ENCODE data around the gene RDH13.
"Not testable (repeated sequence)": the region's sequence is repeated elsewhere in the genome, so short reads cannot be mapped to it uniquely, and the experiment has no call there.

Gene RDH13

GRCh38 chr19:55056827-55057226 is 6.1 kb downstream of the RDH13 start:
- H3K4me3 Mint-ChIP-seq, result no peak overlapping the region
- no peak for DNase-seq (ENCODE audit: low spot score)
- no peaks in the 10 kb centered on the region for H3K9me3 Mint-ChIP-seq
- H3K36me3 Mint-ChIP-seq (ENCODE audit: low read depth), result peaks cover 43% of the 10 kb centered on the region
- no peak overlapping the region for H3K27ac Mint-ChIP-seq
- H3K27me3 Mint-ChIP-seq (ENCODE audit: low read depth), result no peaks in the 10 kb centered on the region
- H3K4me1 Mint-ChIP-seq (ENCODE audit: low read depth), result peaks cover 2% of the 10 kb centered on the region

DNA sequence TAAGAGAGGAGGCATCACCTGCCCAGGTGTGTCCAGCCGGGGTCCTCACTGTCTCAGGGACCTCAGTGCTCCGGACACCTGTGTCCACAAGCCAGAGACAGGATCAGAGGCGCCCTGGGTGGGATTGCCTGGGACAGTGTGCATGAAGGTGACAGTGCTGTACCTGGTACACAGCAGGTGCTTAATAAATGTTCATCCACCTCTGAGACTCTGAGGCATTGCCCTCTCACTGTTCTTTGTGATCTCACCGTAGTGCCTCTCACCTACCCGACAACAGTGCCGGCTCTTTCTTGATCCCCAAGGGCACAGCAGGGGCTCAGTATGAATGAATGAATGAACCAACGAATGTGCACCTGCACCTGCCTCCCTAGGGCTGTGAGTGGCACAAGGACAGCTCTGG is 9.2 kb downstream of the RDH13 start:
- Mint-ChIP-seq H3K4me3 (no peak overlapping the region), H3K9me3 (no peaks in the 10 kb centered on the region), H3K4me1 (ENCODE audit: low read depth) (no peaks in the 10 kb centered on the region), H3K27me3 (ENCODE audit: low read depth) (no peaks in the 10 kb centered on the region), H3K36me3 (ENCODE audit: low read depth) (peaks cover 45% of the 10 kb centered on the region), H3K27ac (no peak overlapping the region)
- DNase-seq (ENCODE audit: low spot score), result no peak

GRCh38 chr19:55050749-55051532 is 12.0 kb downstream of the RDH13 start:
- Mint-ChIP-seq H3K4me3 (no peak overlapping the region), H3K27ac (no peak overlapping the region), H3K9me3 (no peaks in the 10 kb centered on the region), H3K27me3 (ENCODE audit: low read depth) (no peaks in the 10 kb centered on the region), H3K4me1 (ENCODE audit: low read depth) (no peaks in the 10 kb centered on the region), H3K36me3 (ENCODE audit: low read depth) (peaks cover 37% of the 10 kb centered on the region)
- no peak for DNase-seq (ENCODE audit: low spot score)

DNA sequence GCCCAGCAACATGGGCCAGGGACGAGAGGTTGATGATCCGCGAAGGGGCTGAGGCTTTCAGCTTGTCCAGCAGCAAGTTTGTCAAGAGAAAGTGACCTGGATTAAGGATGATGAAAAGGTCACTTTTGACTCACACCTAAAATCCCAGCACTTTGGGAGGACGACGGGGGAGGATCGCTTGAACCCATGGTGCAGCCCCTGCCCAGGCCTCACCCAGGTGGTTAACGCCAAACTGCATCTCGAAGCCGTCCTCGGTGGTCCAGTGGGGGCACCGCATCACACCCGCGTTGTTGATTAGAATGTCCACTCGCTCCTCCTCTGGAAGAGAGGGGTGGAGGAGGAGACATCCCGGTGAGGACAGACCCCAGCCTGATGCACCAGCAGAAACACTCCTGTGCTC is 14.5 kb downstream of the RDH13 start:
- no peaks in the 10 kb centered on the region for H3K4me1 Mint-ChIP-seq (ENCODE audit: low read depth)
- no peaks in the 10 kb centered on the region for H3K9me3 Mint-ChIP-seq
- H3K27me3 Mint-ChIP-seq (ENCODE audit: low read depth), result no peaks in the 10 kb centered on the region
- peaks cover 36% of the 10 kb centered on the region for H3K36me3 Mint-ChIP-seq (ENCODE audit: low read depth)
- H3K4me3 Mint-ChIP-seq, result no peak overlapping the region
- H3K27ac Mint-ChIP-seq, result no peak overlapping the region
- DNase-seq (ENCODE audit: low spot score), result no peak

GRCh38 chr19:55047951-55048350 is 15.0 kb downstream of the RDH13 start:
- Mint-ChIP-seq H3K36me3 (ENCODE audit: low read depth) (peaks cover 33% of the 10 kb centered on the region), H3K27me3 (ENCODE audit: low read depth) (no peaks in the 10 kb centered on the region), H3K9me3 (no peaks in the 10 kb centered on the region), H3K4me3 (no peak overlapping the region), H3K4me1 (ENCODE audit: low read depth) (no peaks in the 10 kb centered on the region), H3K27ac (no peak overlapping the region)
- no peak for DNase-seq (ENCODE audit: low spot score)

GRCh38 chr19:55046975-55047622 is 15.8 kb downstream of the RDH13 start:
- Mint-ChIP-seq H3K4me1 (ENCODE audit: low read depth) (peaks cover 8% of the 10 kb centered on the region), H3K27ac (no peak overlapping the region), H3K36me3 (ENCODE audit: low read depth) (peaks cover 31% of the 10 kb centered on the region), H3K9me3 (no peaks in the 10 kb centered on the region), H3K27me3 (ENCODE audit: low read depth) (no peaks in the 10 kb centered on the region), H3K4me3 (no peak overlapping the region)
- no peak for DNase-seq (ENCODE audit: low spot score)

DNA sequence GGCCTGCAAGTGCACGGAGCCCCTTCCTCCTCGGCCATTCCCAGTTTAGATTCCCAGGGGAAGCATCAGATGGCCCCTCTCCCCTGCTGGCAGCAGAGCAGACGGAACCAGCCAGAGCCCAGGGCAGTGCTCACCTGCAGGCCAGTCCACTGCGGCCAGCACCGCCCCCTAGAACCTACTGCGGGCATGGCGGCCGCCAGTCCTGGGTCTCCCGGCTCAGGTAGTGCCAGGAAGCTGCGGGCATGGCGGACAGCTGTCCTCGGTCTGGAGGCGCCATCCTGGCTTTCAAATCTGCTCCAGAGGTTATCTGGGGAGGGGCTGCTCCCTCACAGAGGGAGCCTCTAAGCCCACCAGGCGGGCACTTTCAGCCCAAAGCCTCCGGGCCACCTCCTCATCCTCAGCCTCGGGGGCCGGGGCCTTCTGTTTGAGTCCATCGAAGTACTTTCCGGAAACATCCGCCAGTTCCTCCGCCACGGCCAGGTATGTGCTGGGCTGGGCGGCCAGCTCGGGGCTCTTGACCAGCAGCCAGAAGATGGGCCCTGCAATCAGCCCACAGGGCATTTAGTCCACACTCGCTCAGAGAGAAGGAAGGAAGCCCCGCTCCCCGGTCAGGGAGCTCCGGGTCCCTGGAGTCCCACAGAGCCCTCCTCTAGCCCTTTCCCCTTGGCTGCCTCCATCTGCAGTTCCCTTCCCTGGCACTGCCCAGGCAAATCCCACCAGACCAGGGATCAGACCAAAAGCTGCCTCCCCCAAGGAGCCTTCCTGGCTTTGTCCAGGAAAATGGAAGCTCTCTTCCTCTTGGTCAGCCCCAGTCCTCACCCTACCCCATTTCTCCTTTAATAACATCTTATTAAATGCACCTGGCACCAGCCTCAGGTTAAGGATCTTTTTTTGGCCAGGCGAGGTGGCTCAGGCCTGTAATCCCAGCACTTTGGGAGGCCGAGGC is 17.9 kb downstream of the RDH13 start:
- Mint-ChIP-seq H3K9me3 (no peaks in the 10 kb centered on the region), H3K27me3 (ENCODE audit: low read depth) (no peaks in the 10 kb centered on the region), H3K4me3 (no peak overlapping the region), H3K27ac (no peak overlapping the region), H3K36me3 (ENCODE audit: low read depth) (peaks cover 34% of the 10 kb centered on the region), H3K4me1 (ENCODE audit: low read depth) (peaks cover 19% of the 10 kb centered on the region)
- no peak for DNase-seq (ENCODE audit: low spot score)

DNA sequence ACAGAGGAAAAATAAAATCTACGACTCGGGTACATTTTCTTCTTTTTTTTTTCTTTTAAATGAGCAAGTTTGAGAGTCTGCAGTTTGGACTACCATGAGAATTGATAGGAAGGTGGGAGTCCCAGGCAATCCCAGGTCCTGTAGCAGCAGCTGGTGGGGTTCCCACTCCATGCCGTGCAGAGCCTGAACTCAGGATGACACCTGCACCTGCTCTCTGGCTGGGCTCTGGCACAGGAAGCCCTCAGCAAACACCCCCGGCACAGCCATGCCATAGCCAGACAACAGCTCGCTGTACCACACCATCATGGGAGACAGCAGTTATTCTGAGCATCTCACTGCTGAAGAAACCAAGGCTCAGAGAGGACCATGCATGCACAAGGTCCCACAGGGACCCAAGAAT is 18.7 kb downstream of the RDH13 start:
- Mint-ChIP-seq H3K4me3 (no peak overlapping the region), H3K27me3 (ENCODE audit: low read depth) (no peaks in the 10 kb centered on the region), H3K36me3 (ENCODE audit: low read depth) (peaks cover 35% of the 10 kb centered on the region), H3K27ac (peak overlapping the region; percentile 26), H3K4me1 (ENCODE audit: low read depth) (peaks cover 21% of the 10 kb centered on the region), H3K9me3 (no peaks in the 10 kb centered on the region)
- DNase-seq (ENCODE audit: low spot score), result no peak

DNA sequence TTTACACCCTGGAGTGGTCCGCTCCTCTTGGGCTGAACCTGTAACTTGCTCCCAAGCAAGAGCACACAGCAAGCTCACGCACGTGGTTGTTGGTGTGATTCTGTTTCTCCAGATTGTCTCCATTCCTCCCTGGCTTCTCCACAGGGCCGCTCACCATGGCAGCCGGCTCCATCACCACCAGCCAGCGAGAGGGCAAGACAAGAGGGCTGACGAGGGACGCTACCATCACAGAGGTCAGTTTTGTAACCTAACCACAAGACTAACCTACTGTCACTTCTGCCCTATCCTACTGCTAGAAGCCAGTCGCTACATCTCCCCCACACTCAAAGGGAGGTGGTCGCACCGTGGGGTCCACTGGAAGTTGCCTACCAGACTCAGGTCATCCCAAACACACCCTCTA is 20.3 kb downstream of the RDH13 start:
- peaks cover 28% of the 10 kb centered on the region for H3K36me3 Mint-ChIP-seq (ENCODE audit: low read depth)
- no peaks in the 10 kb centered on the region for H3K9me3 Mint-ChIP-seq
- DNase-seq (ENCODE audit: low spot score), result no peak
- peaks cover 21% of the 10 kb centered on the region for H3K4me1 Mint-ChIP-seq (ENCODE audit: low read depth)
- peak overlapping the region; percentile 84 for H3K4me3 Mint-ChIP-seq
- H3K27ac Mint-ChIP-seq, result peak overlapping the region; percentile 92
- H3K27me3 Mint-ChIP-seq (ENCODE audit: low read depth), result no peaks in the 10 kb centered on the region

DNA sequence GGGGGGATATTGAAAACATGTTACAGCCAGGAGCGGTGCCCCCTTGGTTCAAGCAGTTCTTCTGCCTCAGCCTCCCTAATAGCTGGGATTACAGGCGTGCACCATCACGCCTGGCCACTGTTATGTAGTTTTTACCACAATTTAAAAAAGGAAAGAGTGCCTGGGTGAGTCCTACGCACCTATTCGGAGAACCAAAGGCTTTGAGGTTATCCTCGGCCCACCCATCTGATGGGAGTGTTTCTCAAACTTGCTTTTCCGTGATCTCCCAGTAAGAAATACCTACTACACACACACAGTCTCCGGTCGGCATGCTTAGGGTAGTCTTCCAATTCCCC is 20.6 kb downstream of the RDH13 start:
- Mint-ChIP-seq H3K36me3 (ENCODE audit: low read depth) (peaks cover 28% of the 10 kb centered on the region), H3K27me3 (ENCODE audit: low read depth) (no peaks in the 10 kb centered on the region), H3K4me1 (ENCODE audit: low read depth) (peaks cover 21% of the 10 kb centered on the region), H3K9me3 (no peaks in the 10 kb centered on the region), H3K4me3 (peak overlapping the region; percentile 84), H3K27ac (peak overlapping the region; percentile 92)
- no peak for DNase-seq (ENCODE audit: low spot score)

DNA sequence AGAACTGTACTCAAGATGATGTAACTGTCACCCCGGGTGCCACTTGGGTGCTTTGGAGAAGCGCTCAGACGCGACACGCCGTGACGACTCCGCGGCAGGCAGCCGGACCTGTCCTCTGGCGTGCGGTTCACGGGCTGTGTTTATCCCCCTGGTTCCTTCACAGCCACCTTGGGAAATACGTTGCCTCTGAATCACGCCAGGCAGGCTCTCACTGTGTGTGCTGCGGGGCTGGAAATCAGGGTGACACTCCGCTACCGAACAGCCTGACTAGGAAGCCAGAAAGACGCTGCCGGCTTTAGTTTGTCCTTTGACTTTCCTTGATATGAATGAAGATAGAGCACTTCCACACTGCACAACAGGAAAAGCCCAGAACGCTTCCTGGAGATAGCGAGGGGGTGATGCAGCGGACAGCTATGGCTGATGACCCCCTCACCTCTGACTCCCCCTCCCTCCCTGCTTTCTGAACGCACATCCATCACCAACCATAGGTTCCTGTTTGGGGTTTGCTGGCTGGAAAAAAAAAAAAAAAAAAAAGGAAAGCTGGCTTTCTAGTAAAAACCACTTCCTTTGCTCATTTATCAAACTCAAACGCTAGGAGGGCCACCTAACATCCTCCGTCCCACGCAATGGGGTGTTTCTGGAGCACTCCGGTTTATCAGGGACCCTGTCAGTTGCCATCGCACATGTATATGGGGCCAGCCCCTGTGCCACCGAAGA is 21.2 kb downstream of the RDH13 start:
- DNase-seq (ENCODE audit: low spot score), result peak; percentile 50
- Mint-ChIP-seq H3K4me1 (ENCODE audit: low read depth) (peaks cover 21% of the 10 kb centered on the region), H3K27me3 (ENCODE audit: low read depth) (no peaks in the 10 kb centered on the region), H3K4me3 (peak overlapping the region; percentile 84), H3K9me3 (no peaks in the 10 kb centered on the region), H3K27ac (peak overlapping the region; percentile 92), H3K36me3 (ENCODE audit: low read depth) (peaks cover 26% of the 10 kb centered on the region)

GRCh38 chr19:55041244-55041626 is 21.7 kb downstream of the RDH13 start:
- H3K36me3 Mint-ChIP-seq (ENCODE audit: low read depth), result peaks cover 26% of the 10 kb centered on the region
- peak overlapping the region; percentile 84 for H3K4me3 Mint-ChIP-seq
- peak overlapping the region; percentile 92 for H3K27ac Mint-ChIP-seq
- H3K9me3 Mint-ChIP-seq, result no peaks in the 10 kb centered on the region
- H3K4me1 Mint-ChIP-seq (ENCODE audit: low read depth), result peaks cover 21% of the 10 kb centered on the region
- no peaks in the 10 kb centered on the region for H3K27me3 Mint-ChIP-seq (ENCODE audit: low read depth)
- DNase-seq (ENCODE audit: low spot score), result no peak

DNA sequence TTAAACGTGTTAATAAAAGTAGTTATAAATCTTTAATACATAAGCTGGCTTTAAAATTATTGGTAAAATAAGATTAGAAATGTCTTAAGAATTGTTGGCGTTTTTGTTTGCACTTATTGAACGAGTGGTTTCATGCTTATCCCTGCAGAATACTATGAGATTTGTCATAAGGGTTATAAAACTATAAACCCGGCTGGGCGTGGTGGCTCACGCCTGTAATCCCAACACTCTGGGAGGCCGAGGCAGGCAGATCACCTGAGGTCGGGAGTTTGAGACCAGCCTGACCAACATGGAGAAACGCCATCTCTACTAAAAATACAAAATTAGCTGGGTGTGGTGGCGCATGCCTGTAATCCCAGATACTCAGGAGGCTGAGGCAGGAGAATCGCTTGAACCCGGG is 22.3 kb downstream of the RDH13 start:
- H3K4me1 Mint-ChIP-seq (ENCODE audit: low read depth), result peaks cover 21% of the 10 kb centered on the region
- DNase-seq (ENCODE audit: low spot score); H3K27me3 Mint-ChIP-seq (ENCODE audit: low read depth); H3K9me3 Mint-ChIP-seq; H3K4me3 Mint-ChIP-seq; H3K27ac Mint-ChIP-seq: not testable (repeated sequence)
- H3K36me3 Mint-ChIP-seq (ENCODE audit: low read depth), result peaks cover 26% of the 10 kb centered on the region
